Activated CD4-positive, CD25-positive, alpha-beta regulatory T cell (primary cell): ENCODE results near the gene E4F1.

ENCODE experiments used
- DNase-seq, 4 experiments: peaks; one replicate each; lab custom pipeline; 2025; lab: John Stamatoyannopoulos, UW

Gene E4F1

DNA sequence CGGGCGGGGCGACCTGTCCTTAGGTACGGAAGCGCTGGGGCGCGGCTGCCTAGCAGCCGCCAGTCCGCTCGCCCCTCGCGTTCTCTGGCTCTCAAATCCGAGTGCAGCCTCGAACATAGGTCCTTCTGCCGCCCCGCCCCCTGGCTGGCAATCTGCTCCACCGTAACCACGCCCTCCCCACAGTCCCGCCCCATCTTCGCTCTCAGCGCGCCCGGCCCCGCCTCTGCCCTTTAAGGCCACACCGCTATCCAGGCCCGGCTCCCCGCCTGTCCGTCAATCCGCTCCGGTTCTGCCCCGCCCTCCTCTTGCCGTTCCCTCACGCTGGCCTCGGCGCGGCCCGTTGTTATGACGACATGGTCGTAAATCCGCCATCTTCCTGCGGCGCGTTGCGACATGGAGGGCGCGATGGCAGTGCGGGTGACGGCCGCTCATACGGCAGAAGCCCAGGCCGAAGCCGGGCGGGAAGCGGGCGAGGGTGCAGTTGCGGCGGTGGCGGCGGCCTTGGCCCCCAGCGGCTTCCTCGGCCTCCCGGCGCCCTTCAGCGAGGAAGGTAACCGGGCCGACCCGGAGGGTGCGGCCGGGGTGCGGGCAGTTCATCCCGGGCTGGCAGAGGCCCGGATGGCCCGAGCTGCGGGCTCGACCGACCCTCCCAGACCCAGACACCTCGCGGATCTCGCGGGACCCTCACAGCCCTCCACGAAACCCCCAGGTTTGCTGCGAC lies at the start of gene E4F1:
TSS of gene E4F1 (plus strand) at position 371 of the 721 bp plus-strand sequence. CDS start at position 394, 23 bp downstream.
- DNase-seq, result peak; percentile 98 to 99 (median 98)

DNA sequence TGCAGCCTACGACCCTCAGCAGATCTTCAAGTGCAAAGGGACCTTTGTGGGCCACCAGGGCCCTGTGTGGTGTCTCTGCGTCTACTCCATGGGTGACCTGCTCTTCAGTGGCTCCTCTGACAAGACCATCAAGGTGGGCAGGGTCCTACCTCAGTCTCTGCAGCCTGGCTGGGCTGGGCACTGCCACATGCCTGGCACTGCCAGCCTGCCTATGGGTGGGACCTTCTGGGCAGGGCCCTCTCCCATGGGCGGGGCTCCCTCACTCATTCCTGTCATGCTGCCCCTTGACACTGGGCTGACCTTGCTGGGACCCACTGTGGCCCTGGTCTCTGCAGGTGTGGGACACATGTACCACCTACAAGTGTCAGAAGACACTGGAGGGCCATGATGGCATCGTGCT lies 49.5 kb upstream of the E4F1 start:
- DNase-seq, result no peak

GRCh38 chr16:2174396-2175131 lies 48.8 kb upstream of the E4F1 start:
- no peak for DNase-seq

DNA sequence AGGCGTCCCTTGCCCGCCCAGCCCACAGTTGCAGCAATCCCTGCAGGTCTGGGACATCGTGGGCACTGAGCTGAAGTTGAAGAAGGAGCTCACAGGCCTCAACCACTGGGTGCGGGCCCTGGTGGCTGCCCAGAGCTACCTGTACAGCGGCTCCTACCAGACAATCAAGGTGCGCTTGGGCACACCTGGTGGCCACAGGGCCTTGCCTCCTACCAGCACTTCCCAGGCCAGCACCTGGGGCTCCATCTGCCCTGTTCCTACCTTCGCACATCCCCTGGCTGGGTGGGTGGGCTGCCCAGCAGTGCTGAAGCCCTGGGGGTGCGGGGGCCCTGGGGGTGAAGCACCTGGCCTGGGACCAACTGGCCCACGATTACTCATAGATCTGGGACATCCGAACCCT lies 47.9 kb upstream of the E4F1 start:
- DNase-seq, result no peak

DNA sequence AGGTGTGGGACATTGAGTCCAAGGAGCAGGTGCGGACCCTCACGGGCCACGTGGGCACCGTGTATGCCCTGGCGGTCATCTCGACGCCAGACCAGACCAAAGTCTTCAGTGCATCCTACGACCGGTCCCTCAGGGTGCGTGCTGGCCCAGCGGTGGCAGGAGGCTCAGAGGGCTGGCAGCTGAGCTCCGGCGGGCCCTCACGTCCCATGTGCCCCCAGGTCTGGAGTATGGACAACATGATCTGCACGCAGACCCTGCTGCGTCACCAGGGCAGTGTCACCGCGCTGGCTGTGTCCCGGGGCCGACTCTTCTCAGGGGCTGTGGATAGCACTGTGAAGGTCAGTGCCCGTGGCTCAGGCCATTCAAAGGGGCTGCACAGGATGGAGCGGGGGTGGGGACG lies 47.3 kb upstream of the E4F1 start:
- no peak for DNase-seq

GRCh38 chr16:2177101-2177500 lies 46.3 kb upstream of the E4F1 start:
- DNase-seq, result no peak

GRCh38 chr16:2177561-2177960 lies 45.8 kb upstream of the E4F1 start:
- DNase-seq, result no peak

DNA sequence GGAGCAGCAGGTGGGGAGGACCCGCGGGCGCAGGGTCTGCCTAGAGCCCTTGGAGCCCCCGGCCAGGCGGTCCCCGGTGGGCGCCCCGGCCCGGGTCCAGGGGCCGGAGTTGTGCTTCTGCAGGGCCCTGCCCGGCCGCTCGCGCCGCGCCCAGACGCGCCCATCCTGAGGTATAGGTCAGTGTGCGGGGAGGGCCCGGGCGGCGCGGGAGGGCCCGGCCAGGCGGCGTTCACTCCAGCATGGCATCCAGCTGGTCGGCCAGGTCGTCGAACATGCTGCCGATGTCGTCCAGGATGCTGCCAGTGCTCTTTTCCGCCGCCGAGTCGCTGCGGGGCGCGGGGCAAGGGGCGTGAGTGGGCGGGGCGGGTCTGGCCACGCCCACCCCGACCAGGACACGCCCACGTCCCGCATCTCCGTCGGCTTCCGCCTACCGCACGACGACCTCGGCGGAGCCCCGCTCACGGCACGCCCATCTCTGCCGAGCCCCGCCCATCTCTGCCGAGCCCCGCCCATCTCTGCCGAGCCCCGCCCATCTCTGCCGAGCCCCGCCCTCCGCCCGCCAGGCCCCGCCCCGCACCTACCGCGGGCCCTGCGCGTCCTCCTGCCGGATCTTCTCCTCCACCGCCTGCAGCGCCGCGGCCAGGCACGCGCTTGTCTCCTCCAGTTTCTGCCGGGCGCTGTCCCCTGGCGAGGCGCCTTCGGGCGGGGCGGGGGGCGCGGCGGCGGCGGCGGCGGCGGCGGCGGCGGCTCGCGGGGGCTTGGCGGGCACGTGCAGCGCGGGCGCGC lies 44.9 kb upstream of the E4F1 start:
- DNase-seq, result no peak

GRCh38 chr16:2179107-2179501 lies 44.3 kb upstream of the E4F1 start:
- no peak for DNase-seq

GRCh38 chr16:2179576-2179975 lies 43.8 kb upstream of the E4F1 start:
- no peak for DNase-seq

DNA sequence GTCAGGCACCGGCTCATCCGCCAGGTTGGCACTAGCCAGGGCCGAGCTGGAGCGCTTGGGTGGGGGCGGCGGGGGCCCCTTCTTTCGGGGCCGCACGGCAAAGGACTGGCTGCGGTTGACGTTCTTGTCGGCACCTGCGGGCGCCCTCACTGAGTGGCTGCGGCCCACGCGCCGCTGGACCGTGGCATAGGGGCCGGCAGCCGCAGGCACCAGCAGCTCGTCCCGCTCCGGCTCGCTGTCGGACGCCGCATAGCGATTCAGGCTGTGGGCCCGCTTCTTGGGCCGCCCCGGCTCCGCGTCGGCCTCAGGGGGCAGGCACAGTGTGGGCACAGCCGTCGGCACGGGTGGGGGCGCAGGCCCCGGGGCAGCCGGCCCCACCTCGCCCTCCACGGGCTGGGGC lies 42.9 kb upstream of the E4F1 start:
- DNase-seq, result no peak

- DNase-seq, result no peak
These were observed 42.1 kb upstream of the E4F1 start for GRCh38 chr16:2180962-2181923.

DNA sequence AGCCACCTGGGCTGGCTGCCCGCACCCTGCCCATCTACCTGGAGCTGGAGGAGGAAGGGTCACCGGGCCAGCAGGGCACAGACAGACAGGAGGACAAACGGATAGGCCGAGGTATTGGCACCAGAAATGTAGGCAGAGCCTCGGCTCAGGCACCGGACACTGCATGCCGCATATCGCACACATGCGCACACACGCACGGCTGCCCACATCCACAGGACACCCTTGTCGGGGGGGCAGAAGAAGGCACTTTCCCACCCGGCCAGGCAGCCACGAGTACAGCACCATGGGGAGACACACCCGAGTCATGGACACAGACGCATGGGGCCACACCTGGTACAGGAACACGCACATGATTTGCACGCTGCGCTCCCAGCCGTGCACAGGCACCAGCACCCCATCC lies 41.4 kb upstream of the E4F1 start:
- DNase-seq, result no peak

GRCh38 chr16:2183671-2184070 lies 39.7 kb upstream of the E4F1 start:
- no peak for DNase-seq

DNA sequence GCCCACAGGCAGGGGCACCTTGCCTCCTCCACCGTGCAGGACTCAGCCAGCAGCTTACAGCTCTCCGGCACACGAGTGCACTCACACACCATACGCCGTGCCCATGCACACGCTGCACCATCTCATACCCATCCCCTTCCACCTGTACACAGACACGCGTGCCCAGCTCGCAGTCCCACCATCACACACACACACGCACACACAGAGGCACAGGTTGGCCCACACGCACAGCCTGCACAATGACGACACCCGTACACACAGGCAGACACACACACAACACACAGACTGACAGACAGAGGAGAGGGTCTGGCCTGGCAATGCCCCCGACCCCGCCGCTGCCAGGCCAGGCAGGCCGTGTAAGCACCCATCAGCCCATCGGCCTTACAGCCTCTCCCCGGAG lies 39.0 kb upstream of the E4F1 start:
- no peak for DNase-seq

DNA sequence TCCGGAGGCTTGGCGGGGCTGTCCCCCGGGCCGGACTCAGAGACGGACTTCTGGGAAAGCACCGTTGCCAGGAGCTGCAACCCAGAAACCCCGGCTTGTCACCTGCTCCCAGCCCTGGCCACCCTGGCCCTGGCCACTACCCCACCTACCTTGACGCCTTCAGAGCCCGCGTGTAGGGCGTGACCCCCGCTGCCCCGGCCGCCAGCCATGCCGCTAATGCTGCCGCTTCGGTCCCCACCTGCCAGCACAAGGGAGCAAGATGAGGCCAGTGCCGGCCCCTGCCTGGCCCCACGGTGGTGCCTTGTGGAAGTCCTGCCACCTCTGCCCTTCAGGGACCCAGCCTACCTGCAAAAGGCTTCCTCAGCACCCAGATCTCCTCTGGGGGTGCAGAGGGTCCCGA lies 38.4 kb upstream of the E4F1 start:
- no peak for DNase-seq

DNA sequence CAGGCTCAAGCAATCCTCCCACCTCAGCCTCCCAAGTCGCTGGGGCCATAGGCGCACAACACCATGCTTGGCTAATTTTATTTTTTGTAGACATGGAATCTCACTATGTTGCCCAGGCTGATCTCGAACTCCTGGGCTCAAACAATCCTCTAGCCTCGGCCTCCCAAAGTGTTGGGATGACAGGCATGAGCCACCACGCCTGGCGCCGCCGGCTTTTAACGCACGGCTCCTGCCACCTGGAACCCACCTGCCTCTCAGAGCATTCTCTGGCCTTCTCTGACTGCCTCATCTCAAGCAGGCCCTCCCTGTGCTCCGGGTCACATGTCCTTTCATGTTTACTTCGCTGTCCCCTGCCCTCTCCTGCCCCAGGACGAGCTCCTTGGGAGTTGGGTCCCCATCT lies 37.3 kb upstream of the E4F1 start:
- DNase-seq, result no peak

- DNase-seq, result no peak
These were observed 36.9 kb upstream of the E4F1 start for GRCh38 chr16:2186505-2186904.

GRCh38 chr16:2187212-2187611 lies 36.2 kb upstream of the E4F1 start:
- DNase-seq, result no peak

DNA sequence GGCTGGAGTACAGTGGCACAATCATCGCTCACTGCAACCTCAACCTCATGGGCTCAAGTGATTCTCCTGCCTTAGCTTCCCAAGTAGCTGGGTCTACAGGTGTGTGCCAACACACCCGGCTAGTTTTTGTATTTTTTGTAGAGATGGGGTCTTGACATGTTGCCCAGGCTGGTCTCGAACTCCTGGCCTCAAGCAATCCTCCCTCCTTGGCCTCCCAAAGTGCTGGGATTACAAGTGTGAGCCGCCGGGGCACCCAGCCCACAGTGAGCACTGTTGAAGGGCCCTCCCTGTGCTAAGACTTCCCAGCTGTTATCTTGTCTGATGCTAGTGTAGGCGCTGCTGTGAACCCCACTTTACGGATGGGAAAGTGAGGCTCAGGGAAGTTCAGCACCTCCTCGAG lies 35.0 kb upstream of the E4F1 start:
- DNase-seq, result no peak

DNA sequence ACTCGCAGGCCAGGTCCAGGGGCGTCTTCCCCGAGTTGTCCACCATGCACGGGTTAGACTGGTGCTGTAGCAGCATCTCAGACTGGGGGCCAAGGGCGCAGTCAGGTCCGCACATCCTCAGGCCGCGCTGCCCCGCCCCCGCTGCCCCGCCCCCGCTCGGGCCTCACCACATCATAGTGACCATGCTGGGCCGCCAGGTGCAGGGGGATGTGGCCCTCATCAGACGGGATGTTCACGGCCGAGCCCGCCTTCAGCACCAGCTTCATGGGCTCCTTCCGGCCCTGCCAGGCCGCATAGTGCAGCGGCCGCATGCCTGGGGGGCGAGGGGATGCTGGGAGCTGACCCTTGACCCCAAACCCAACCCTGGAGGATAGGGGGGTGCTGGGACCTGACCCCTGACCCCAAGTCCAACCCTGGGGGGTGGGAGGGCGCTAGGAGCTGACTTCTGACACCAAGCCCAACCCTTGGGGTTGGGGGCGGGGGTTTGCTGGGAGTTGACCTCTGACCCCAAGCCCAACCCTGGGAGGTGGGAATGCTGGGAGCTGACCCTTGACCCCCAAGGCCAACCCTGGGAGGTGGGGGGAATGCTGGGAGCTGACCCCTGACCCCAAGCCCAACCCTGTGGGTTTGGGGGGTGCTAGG lies 34.0 kb upstream of the E4F1 start:
- DNase-seq, result no peak
